ENCODE results near the gene EIF4G3. TPM values are rescaled to one million over a fixed set of nuclear protein-coding genes. Genes with fewer than 3 reads are reported as not detected.

The EIF4G3 gene
- total RNA-seq, 4 donors from 2014 or later, result 24.4 to 57.0 (median 27.9) TPM

GRCh38 chr1:20964540-20965484 is 211.9 kb downstream of the EIF4G3 start:
- WGBS, 2 donors, result 80 to 87% methylated on average over 7 of the region's 7 CpGs

GRCh38 chr1:20962576-20963258 is 214.0 kb downstream of the EIF4G3 start:
- no peak for DNase-seq (ENCODE audit: low spot score in 2 of 2)
- H3K4me3 ChIP-seq (ENCODE audit: low read depth, poor library complexity, severe bottlenecking), result no peak overlapping the region
- intact Hi-C loops (cut with DNase I; ENCODE audit: low total_unique reads), result no loop called here
- no peak for TF ChIP-seq CTCF (IDR thresholded peaks at IDR 0.05)
- TF ChIP-seq POLR2A (IDR thresholded peaks at IDR 0.05), result no peak
- whole genome bisulfite sequencing, 2 donors, result 89 to 93% methylated on average over 2 of the region's 2 CpGs

More at GRCh38 chr1:20964540-20965484, 211.9 kb downstream of the EIF4G3 start:
- H3K4me3 ChIP-seq (ENCODE audit: low read depth, poor library complexity, severe bottlenecking), result no peak overlapping the region
- no peak for TF ChIP-seq POLR2A (IDR thresholded peaks at IDR 0.05)
- no peak for TF ChIP-seq CTCF (IDR thresholded peaks at IDR 0.05)
- intact Hi-C loops (cut with DNase I; ENCODE audit: low total_unique reads), result no loop called here
- DNase-seq (ENCODE audit: low spot score in 2 of 2), result no peak

- intact Hi-C loops (cut with DNase I; ENCODE audit: low total_unique reads), result no loop called here
- DNase-seq (ENCODE audit: low spot score in 2 of 2), result no peak
- H3K4me3 ChIP-seq (ENCODE audit: low read depth, poor library complexity, severe bottlenecking), result no peak overlapping the region
- 78 to 82% methylated on average over 1 of the region's 1 CpG for WGBS, 2 donors
- TF ChIP-seq CTCF (IDR thresholded peaks at IDR 0.05) (no peak), POLR2A (IDR thresholded peaks at IDR 0.05) (no peak)
These were observed 218.3 kb downstream of the EIF4G3 start for GRCh38 chr1:20958430-20958829.

- TF ChIP-seq CTCF (IDR thresholded peaks at IDR 0.05), result no peak
- DNase-seq (ENCODE audit: low spot score in 2 of 2), result no peak
- no peak overlapping the region for H3K4me3 ChIP-seq (ENCODE audit: low read depth, poor library complexity, severe bottlenecking)
- intact Hi-C loops (cut with DNase I; ENCODE audit: low total_unique reads), result no loop called here
- WGBS, 2 donors, result 80 to 95% methylated on average over 1 of the region's 1 CpG
These were observed 220.4 kb downstream of the EIF4G3 start for GRCh38 chr1:20956272-20956671.

GRCh38 chr1:20950679-20951078 is 226.0 kb downstream of the EIF4G3 start:
- TF ChIP-seq CTCF (IDR thresholded peaks at IDR 0.05), result no peak
- no peak for TF ChIP-seq POLR2A (IDR thresholded peaks at IDR 0.05)
- DNase-seq (ENCODE audit: low spot score in 2 of 2), result no peak
- intact Hi-C loops (cut with DNase I; ENCODE audit: low total_unique reads), result no loop called here
- no peak overlapping the region for H3K4me3 ChIP-seq (ENCODE audit: low read depth, poor library complexity, severe bottlenecking)
- 88 to 91% methylated on average over 3 of the region's 3 CpGs for WGBS, 2 donors

Data from lower leg skin (tissue), 4 donors.